GM21576 (cell line): Measurements from ENCODE around the gene COL6A1.
"Not testable (repeated sequence)": the region's sequence is repeated elsewhere in the genome, so short reads cannot be mapped to it uniquely, and the experiment has no call there.

Experiments used
- ATAC-seq: cut with Tn5 transposase; IDR thresholded peaks from one replicate; pipeline ENCODE4 v1.9.1; 2021; ENCODE audit warnings: mild to moderate bottlenecking, moderate library complexity; ENCODE audit not compliant: unreplicated experiment

Gene COL6A1

GRCh38 chr21:46046906-46047305 is 65.3 kb downstream of the COL6A1 start:
- ATAC-seq = not testable (repeated sequence)

- no peak for ATAC-seq
Observed at GRCh38 chr21:46048926-46049889, 67.6 kb downstream of the COL6A1 start.

- no peak for ATAC-seq
Observed at GRCh38 chr21:46049890-46050667, 68.5 kb downstream of the COL6A1 start.

DNA sequence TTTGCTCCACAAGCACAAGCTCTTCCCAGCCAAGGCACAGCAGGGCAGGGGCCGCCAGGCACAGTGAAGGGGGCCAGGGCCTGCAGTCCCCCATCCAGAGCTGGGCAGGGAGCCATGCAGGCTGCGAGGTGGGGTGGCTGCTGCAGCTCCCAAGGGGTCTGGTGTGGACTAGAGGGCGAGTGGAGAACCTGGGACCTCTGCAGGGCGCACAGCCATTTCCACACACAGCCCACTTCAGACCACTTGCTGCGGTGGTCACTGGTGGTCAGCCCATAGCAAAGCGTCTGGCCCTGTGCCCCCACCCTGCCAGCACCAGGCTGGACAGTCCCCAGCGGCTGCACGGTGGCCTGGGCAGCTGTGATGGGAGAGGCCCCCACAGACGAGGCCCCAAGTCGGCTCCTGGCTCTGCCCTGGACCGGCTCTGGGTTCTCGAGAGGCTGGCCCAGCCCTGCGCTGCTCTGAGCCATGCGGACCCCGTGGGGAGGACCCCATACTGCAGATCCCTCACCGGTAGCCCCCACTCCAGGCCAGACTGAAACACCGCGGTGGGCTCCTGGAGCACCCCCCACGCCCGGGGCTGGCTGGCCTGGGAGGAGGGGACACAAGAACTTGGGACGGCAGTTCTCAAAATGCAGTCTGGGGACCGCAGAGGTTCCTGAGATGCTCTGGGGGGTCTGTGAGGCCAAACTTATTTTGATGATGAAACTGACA is 69.3 kb downstream of the COL6A1 start:
- no peak for ATAC-seq

GRCh38 chr21:46051379-46051770 is 69.8 kb downstream of the COL6A1 start:
- ATAC-seq = no peak

GRCh38 chr21:46051821-46052675 is 70.5 kb downstream of the COL6A1 start:
- ATAC-seq = no peak

DNA sequence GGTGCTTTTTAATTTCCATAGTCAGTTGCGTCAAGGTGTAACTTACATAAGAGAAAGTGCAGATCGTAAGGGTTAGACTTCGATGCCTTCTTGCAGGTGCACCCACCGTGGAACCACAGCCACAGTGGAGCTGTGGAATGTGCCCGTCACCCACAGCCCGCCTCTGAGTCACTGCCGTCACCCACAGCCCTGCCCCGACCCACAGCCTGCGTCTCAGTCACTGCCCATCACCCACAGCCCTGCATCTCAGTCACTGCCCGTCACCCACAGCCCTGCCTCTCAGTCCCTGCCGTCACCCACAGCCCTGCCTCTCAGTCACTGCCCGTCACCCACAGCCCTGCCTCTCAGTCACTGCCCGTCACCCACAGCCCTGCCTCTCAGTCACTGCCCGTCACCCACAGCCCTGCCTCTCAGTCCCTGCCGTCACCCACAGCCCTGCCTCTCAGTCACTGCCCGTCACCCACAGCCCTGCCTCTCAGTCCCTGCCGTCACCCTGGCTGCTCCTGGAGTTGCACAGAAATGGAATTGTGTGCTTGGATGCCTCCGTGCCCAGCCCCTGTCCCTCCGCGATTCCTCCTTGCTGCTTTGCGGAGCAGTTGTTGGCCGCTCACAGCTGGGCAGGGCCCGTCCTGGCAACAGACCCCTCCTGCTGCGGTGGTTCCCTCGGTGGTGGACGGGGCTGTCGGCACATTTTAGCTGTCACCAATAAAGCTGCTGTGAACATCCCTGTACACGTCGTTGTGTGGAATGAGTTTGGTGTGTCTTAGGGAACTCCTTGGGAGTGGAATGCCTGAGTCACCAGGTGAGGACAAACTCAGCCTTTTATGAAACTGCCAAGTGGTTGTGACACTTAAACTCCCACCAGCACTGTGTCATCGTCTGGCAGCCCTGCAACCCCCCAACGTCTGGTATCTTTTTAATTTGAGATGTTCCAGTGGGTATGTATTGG is 71.4 kb downstream of the COL6A1 start:
- no peak for ATAC-seq

DNA sequence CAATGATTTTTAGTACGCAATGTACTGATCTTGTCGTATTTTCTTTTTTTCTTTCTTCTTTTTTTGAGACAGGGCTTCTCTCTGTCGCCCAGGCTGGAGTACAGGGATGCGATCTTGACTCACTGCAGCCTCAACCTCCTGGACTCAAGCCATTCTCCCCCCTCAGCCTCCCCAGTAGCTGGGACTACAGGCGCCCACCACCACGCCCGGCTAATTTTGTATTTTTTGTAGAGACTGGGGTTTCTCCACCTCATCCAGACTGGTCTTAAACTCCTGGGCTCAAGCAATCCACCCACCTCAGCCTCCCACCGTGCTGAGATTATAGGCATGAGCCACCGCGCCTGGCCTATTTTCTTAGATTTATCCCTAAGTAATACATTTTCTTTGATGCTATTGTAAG is 72.5 kb downstream of the COL6A1 start:
- no peak for ATAC-seq

GRCh38 chr21:46054451-46054881 is 72.9 kb downstream of the COL6A1 start:
- no peak for ATAC-seq
